ENCODE measurements around the gene ATP11C. TPM values are rescaled to one million over a fixed set of nuclear protein-coding genes. Genes with fewer than 3 reads are reported as not detected.
A peak's percentile ranks its signal among the peaks of the same experiment; 100 is the strongest.
"Not testable (repeated sequence)": the region's sequence is repeated elsewhere in the genome, so short reads cannot be mapped to it uniquely, and the experiment has no call there.

Gene ATP11C
- polyA plus RNA-seq, 1 donor from 2014 or later: 6.1 TPM

GRCh38 chrX:139851730-139852129, 81.1 kb downstream of the ATP11C start:
- H3K36me3 Mint-ChIP-seq: no peaks in the 10 kb centered on the region
- no peak overlapping the region for H3K4me3 Mint-ChIP-seq
- H3K9me3 Mint-ChIP-seq: no peaks in the 10 kb centered on the region
- H3K4me1 Mint-ChIP-seq: peaks cover 0 to 4% (median 4%) of the 10 kb centered on the region in 3 donors
- H3K27me3 Mint-ChIP-seq: no peaks in the 10 kb centered on the region
- H3K27ac Mint-ChIP-seq: no peak overlapping the region

GRCh38 chrX:139850968-139851367, 81.9 kb downstream of the ATP11C start:
- H3K4me3 Mint-ChIP-seq: no peak overlapping the region
- H3K9me3 Mint-ChIP-seq: no peaks in the 10 kb centered on the region
- H3K36me3 Mint-ChIP-seq: no peaks in the 10 kb centered on the region
- no peak overlapping the region for H3K27ac Mint-ChIP-seq
- no peaks in the 10 kb centered on the region for H3K27me3 Mint-ChIP-seq
- peaks cover 0 to 5% (median 4%) of the 10 kb centered on the region in 3 donors for H3K4me1 Mint-ChIP-seq

GRCh38 chrX:139844884-139845283, 88.0 kb downstream of the ATP11C start:
- Mint-ChIP-seq H3K4me3 (peak overlapping the region in 2 of 4 donors; percentile 15 to 83), H3K27me3 (no peaks in the 10 kb centered on the region), H3K27ac (peak overlapping the region in 2 of 3 donors; percentile 33 to 65), H3K36me3 (no peaks in the 10 kb centered on the region), H3K9me3 (no peaks in the 10 kb centered on the region), H3K4me1 (peaks cover 14 to 20% (median 15%) of the 10 kb centered on the region in 3 donors)

- Mint-ChIP-seq H3K4me1 (peaks cover 14 to 20% (median 20%) of the 10 kb centered on the region in 3 donors), H3K27ac (no peak overlapping the region), H3K9me3 (no peaks in the 10 kb centered on the region), H3K27me3 (no peaks in the 10 kb centered on the region), H3K36me3 (no peaks in the 10 kb centered on the region), H3K4me3 (peak overlapping the region in 1 of 4 donors; percentile 23)
These were observed 88.7 kb downstream of the ATP11C start for GRCh38 chrX:139844163-139844562.

GRCh38 chrX:139842326-139843185, 90.3 kb downstream of the ATP11C start:
- peaks cover 0 to 4% (median 1%) of the 10 kb centered on the region in 3 donors for H3K9me3 Mint-ChIP-seq
- H3K36me3 Mint-ChIP-seq: peaks cover 3% of the 10 kb centered on the region
- H3K4me3 Mint-ChIP-seq: no peak overlapping the region
- peak overlapping the region in 1 of 3 donors; percentile 48 for H3K27ac Mint-ChIP-seq
- H3K4me1 Mint-ChIP-seq: peaks cover 14 to 23% (median 20%) of the 10 kb centered on the region in 3 donors
- no peaks in the 10 kb centered on the region for H3K27me3 Mint-ChIP-seq

- not testable (repeated sequence) for H3K9me3 Mint-ChIP-seq, H3K4me3 Mint-ChIP-seq, H3K36me3 Mint-ChIP-seq, H3K27me3 Mint-ChIP-seq, H3K27ac Mint-ChIP-seq
- peaks cover 12 to 20% (median 14%) of the 10 kb centered on the region in 3 donors for H3K4me1 Mint-ChIP-seq
These were observed 96.5 kb downstream of the ATP11C start for GRCh38 chrX:139836335-139836734.

- no peak overlapping the region for H3K27ac Mint-ChIP-seq
- H3K36me3 Mint-ChIP-seq: peaks cover 3% of the 10 kb centered on the region
- peaks cover 0 to 4% (median 1%) of the 10 kb centered on the region in 3 donors for H3K9me3 Mint-ChIP-seq
- H3K4me1 Mint-ChIP-seq: peaks cover 11 to 24% (median 14%) of the 10 kb centered on the region in 3 donors
- no peaks in the 10 kb centered on the region for H3K27me3 Mint-ChIP-seq
- H3K4me3 Mint-ChIP-seq: no peak overlapping the region
These were observed 98.0 kb downstream of the ATP11C start for GRCh38 chrX:139834879-139835278.

GRCh38 chrX:139832718-139833309, 100.0 kb downstream of the ATP11C start:
- Mint-ChIP-seq H3K36me3 (peaks cover 2% of the 10 kb centered on the region), H3K27me3 (no peaks in the 10 kb centered on the region), H3K4me1 (peaks cover 6 to 26% (median 14%) of the 10 kb centered on the region in 3 donors), H3K27ac (peak overlapping the region in 1 of 3 donors; percentile 5), H3K9me3 (no peaks in the 10 kb centered on the region), H3K4me3 (no peak overlapping the region)

GRCh38 chrX:139831675-139832456, 101.0 kb downstream of the ATP11C start:
- Mint-ChIP-seq H3K4me3 (peak overlapping the region in 2 of 4 donors; percentile 9 to 10), H3K27me3 (no peaks in the 10 kb centered on the region), H3K4me1 (peaks cover 6 to 23% (median 14%) of the 10 kb centered on the region in 3 donors), H3K9me3 (no peaks in the 10 kb centered on the region), H3K27ac (peak overlapping the region in 2 of 3 donors; percentile 6 to 20), H3K36me3 (no peaks in the 10 kb centered on the region)

- peaks cover 6 to 25% (median 16%) of the 10 kb centered on the region in 3 donors for H3K4me1 Mint-ChIP-seq
- peak overlapping the region in 1 of 3 donors; percentile 49 for H3K27ac Mint-ChIP-seq
- H3K27me3 Mint-ChIP-seq: no peaks in the 10 kb centered on the region
- H3K36me3 Mint-ChIP-seq: no peaks in the 10 kb centered on the region
- no peak overlapping the region for H3K4me3 Mint-ChIP-seq
- H3K9me3 Mint-ChIP-seq: no peaks in the 10 kb centered on the region
These were observed 101.8 kb downstream of the ATP11C start for GRCh38 chrX:139831017-139831416.

GRCh38 chrX:139828830-139829229, 104.0 kb downstream of the ATP11C start:
- Mint-ChIP-seq H3K9me3 (no peaks in the 10 kb centered on the region), H3K27me3 (no peaks in the 10 kb centered on the region), H3K4me1 (peaks cover 11 to 23% (median 16%) of the 10 kb centered on the region in 3 donors), H3K27ac (no peak overlapping the region), H3K36me3 (no peaks in the 10 kb centered on the region), H3K4me3 (no peak overlapping the region)

GRCh38 chrX:139828033-139828432, 104.8 kb downstream of the ATP11C start:
- Mint-ChIP-seq H3K27ac (no peak overlapping the region), H3K4me3 (no peak overlapping the region), H3K4me1 (peaks cover 11 to 23% (median 16%) of the 10 kb centered on the region in 3 donors), H3K27me3 (no peaks in the 10 kb centered on the region), H3K36me3 (no peaks in the 10 kb centered on the region), H3K9me3 (no peaks in the 10 kb centered on the region)

GRCh38 chrX:139826065-139827044, 106.5 kb downstream of the ATP11C start:
- Mint-ChIP-seq H3K4me3 (no peak overlapping the region), H3K4me1 (peaks cover 2 to 9% (median 5%) of the 10 kb centered on the region in 3 donors), H3K9me3 (no peaks in the 10 kb centered on the region), H3K27me3 (no peaks in the 10 kb centered on the region), H3K36me3 (no peaks in the 10 kb centered on the region), H3K27ac (no peak overlapping the region)

- H3K27me3 Mint-ChIP-seq: no peaks in the 10 kb centered on the region
- no peak overlapping the region for H3K27ac Mint-ChIP-seq
- no peaks in the 10 kb centered on the region for H3K36me3 Mint-ChIP-seq
- peaks cover 2 to 5% (median 5%) of the 10 kb centered on the region in 3 donors for H3K4me1 Mint-ChIP-seq
- H3K4me3 Mint-ChIP-seq: no peak overlapping the region
- no peaks in the 10 kb centered on the region for H3K9me3 Mint-ChIP-seq
These were observed 107.2 kb downstream of the ATP11C start for GRCh38 chrX:139825618-139826017.
